Muscle of leg (tissue), 16 donors: Measurements from ENCODE around the gene ZFYVE9. TPM values are rescaled to one million over a fixed set of nuclear protein-coding genes. Genes with fewer than 3 reads are reported as not detected.
"Not testable (repeated sequence)": the region's sequence is repeated elsewhere in the genome, so short reads cannot be mapped to it uniquely, and the experiment has no call there.

Experiments
- DNase-seq: peaks from one replicate; pipeline ENCODE4 v3.0.0; 2013
- H3K27ac ChIP-seq: one replicate; pipeline ENCODE4 v1.5.1; 2013; ENCODE audit warnings: mild to moderate bottlenecking, low read length, control low read depth
- H3K27me3 ChIP-seq: one replicate; pipeline ENCODE4 v1.6.1; 2013; ENCODE audit warnings: low read length; ENCODE audit not compliant: control insufficient read depth, insufficient read depth
- H3K36me3 ChIP-seq: one replicate; pipeline ENCODE4 v1.6.1; 2013; ENCODE audit warnings: low read length; ENCODE audit not compliant: control insufficient read depth, insufficient read depth
- H3K4me1 ChIP-seq: one replicate; pipeline ENCODE4 v1.6.1; 2013; ENCODE audit warnings: low read length; ENCODE audit not compliant: control insufficient read depth, insufficient read depth
- H3K4me3 ChIP-seq: one replicate; pipeline ENCODE4 v1.5.1; 2013; ENCODE audit warnings: low read length, control low read depth
- H3K9me3 ChIP-seq: replicated peaks from 2 replicates; pipeline ENCODE4 v1.6.1; 2013; ENCODE audit warnings: low read depth, low read length; ENCODE audit not compliant: control insufficient read depth
- WGBS: methylation state at CpG from one replicate; pipeline ENCODE4 v1.1.5; 2013; ENCODE audit warnings: missing lambda C conversion rate; ENCODE audit not compliant: insufficient coverage; 5-methylcytosine and 5-hydroxymethylcytosine counted together
- long read RNA-seq, 11 donors: transcript quantifications; one replicate each; lab custom pipeline, GENCODE V29; 2026
- polyA plus RNA-seq, 8 donors: library from polyadenylated mRNA; unstranded; fragments of 120-200 nt; gene quantifications; one replicate each; pipeline versions ENCODE4 v1.2.1 to v1.2.3, GENCODE V29; 2013; ENCODE audit warnings: inconsistent platforms in 1 of 8, low replicate concordance in 1 of 8; ENCODE audit not compliant: insufficient read length in 8 of 8, insufficient read depth in 1 of 8
- total RNA-seq: library from RNA; stranded (reverse); fragments of 120-200 nt; gene quantifications from one replicate; pipeline ENCODE4 v1.2.4, GENCODE V29; 2013

ZFYVE9 gene, protein sequence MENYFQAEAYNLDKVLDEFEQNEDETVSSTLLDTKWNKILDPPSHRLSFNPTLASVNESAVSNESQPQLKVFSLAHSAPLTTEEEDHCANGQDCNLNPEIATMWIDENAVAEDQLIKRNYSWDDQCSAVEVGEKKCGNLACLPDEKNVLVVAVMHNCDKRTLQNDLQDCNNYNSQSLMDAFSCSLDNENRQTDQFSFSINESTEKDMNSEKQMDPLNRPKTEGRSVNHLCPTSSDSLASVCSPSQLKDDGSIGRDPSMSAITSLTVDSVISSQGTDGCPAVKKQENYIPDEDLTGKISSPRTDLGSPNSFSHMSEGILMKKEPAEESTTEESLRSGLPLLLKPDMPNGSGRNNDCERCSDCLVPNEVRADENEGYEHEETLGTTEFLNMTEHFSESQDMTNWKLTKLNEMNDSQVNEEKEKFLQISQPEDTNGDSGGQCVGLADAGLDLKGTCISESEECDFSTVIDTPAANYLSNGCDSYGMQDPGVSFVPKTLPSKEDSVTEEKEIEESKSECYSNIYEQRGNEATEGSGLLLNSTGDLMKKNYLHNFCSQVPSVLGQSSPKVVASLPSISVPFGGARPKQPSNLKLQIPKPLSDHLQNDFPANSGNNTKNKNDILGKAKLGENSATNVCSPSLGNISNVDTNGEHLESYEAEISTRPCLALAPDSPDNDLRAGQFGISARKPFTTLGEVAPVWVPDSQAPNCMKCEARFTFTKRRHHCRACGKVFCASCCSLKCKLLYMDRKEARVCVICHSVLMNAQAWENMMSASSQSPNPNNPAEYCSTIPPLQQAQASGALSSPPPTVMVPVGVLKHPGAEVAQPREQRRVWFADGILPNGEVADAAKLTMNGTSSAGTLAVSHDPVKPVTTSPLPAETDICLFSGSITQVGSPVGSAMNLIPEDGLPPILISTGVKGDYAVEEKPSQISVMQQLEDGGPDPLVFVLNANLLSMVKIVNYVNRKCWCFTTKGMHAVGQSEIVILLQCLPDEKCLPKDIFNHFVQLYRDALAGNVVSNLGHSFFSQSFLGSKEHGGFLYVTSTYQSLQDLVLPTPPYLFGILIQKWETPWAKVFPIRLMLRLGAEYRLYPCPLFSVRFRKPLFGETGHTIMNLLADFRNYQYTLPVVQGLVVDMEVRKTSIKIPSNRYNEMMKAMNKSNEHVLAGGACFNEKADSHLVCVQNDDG (N-terminal part only)
- total RNA-seq = 27.4 TPM
- polyA plus RNA-seq = 10 to 100 TPM; 13.7 to 23.4 (median 19.4) TPM
- long read RNA-seq, donor 1 = 0 reads
- long read RNA-seq, donor 2 = 0 reads
- long read RNA-seq, donor 3, full-length matches to known transcripts = 1 of 9 reads
- long read RNA-seq, donor 3, partial matches to known transcripts = 8 of 9 reads
- long read RNA-seq, donor 3, other reads (novel, unspliced or antisense) = 0 of 9 reads
- long read RNA-seq, donor 4, full-length matches to known transcripts = 2 of 2 reads
- long read RNA-seq, donor 4, partial matches to known transcripts = 0 of 2 reads
- long read RNA-seq, donor 4, other reads (novel, unspliced or antisense) = 0 of 2 reads
- long read RNA-seq, donor 5, full-length matches to known transcripts = 1 of 8 reads
- long read RNA-seq, donor 5, partial matches to known transcripts = 7 of 8 reads
- long read RNA-seq, donor 5, other reads (novel, unspliced or antisense) = 0 of 8 reads
- long read RNA-seq, donor 6, full-length matches to known transcripts = 1 of 6 reads
- long read RNA-seq, donor 6, partial matches to known transcripts = 5 of 6 reads
- long read RNA-seq, donor 6, other reads (novel, unspliced or antisense) = 0 of 6 reads
- long read RNA-seq, donor 7, partial matches to known transcripts = 8 of 8 reads
- long read RNA-seq, donor 7, other reads (novel, unspliced or antisense) = 0 of 8 reads
- long read RNA-seq, donor 8 = 0 reads
- long read RNA-seq, donor 9 = 0 reads
- long read RNA-seq, donor 10, full-length matches to known transcripts = 2 of 9 reads
- long read RNA-seq, donor 10, partial matches to known transcripts = 7 of 9 reads
- long read RNA-seq, donor 10, other reads (novel, unspliced or antisense) = 0 of 9 reads
- long read RNA-seq, donor 11 = 0 reads

DNA sequence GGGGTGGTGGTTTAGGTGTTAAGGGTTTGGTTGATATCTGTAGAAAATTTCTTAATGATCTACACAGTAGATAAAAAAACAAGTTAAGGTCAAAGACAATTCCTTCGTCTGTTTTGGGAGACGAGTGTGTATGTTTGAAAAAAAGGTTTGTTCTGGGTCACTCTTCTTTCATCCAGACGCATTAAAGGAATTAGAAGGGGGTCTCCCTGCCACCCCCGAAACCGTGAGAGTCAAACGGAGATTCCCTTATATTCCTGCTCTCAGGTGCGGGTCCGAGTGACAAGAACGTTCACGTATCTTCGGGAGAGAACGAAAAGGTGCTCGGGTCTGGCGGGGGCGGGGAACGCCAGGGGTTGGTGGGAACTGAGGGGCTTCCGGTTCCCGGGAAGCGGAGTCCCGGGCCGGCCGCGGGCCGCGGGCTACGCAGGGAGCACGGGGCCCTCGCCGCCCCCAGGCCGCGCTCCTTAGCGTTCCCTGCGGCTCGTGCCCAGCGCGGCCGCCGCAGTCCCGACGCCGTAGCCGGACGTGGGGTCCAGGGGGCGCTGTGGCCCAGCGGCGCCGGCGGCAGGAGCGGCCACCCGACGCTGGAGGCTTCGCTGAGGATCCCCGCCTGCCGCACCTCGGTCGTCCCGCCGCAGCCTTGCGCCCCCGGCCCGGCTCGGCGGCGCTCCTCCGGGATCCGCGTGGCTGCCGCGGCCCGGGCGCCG lies at the start of gene ZFYVE9:
ZFYVE9 (plus strand) TSS at position 577 of the 707 bp plus-strand sequence. CDS start 91,118 bp downstream, outside the sequence.
- Histone ChIP-seq H3K9me3 (no peaks in the 10 kb centered on the region), H3K4me3 (peak within 1 kb of the TSS; percentile 71), H3K36me3 (no peaks in the 10 kb centered on the region), H3K27me3 (no peaks in the 10 kb centered on the region), H3K4me1 (peaks cover 4% of the 10 kb centered on the region), H3K27ac (peak within 1 kb of the TSS; percentile 93)
- WGBS = 0% methylated on average over 67 of the region's 72 CpGs
- peak; percentile 91 for DNase-seq

- H3K4me3 ChIP-seq, H3K27ac ChIP-seq, H3K36me3 ChIP-seq, H3K9me3 ChIP-seq, H3K27me3 ChIP-seq, H3K4me1 ChIP-seq, DNase-seq: not testable (repeated sequence)
- WGBS = 83% methylated on average over 1 of the region's 7 CpGs
These were observed 47.6 kb upstream of the ZFYVE9 start for GRCh38 chr1:52094300-52094699.

DNA sequence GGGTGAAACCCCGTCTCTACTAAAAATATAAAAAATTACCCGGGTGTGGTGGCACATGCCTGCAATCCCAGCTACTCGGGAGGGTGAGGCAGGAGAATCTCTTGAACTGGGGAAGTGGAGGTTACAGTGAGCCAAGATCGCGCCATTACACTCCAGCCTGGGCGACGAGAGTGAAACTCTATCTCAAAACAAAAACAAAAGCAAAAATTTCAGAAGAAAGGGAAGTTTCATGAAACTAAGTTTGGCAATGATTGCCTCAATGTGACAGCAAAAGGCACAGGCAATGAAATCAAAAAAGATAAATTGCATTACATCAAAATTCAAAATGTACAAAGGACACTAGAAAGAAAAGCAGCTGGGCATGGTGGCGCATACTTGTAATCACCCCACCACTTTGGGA lies 45.7 kb upstream of the ZFYVE9 start:
- Histone ChIP-seq H3K4me1 (no peaks in the 10 kb centered on the region), H3K9me3 (peaks cover 3% of the 10 kb centered on the region), H3K4me3 (no peak overlapping the region), H3K27ac (no peak overlapping the region), H3K36me3 (no peaks in the 10 kb centered on the region), H3K27me3 (no peaks in the 10 kb centered on the region)
- DNase-seq = no peak
- WGBS = no CpG with 5 or more reads among the region's 8 CpGs

GRCh38 chr1:52098139-52098871 lies 43.6 kb upstream of the ZFYVE9 start:
- DNase-seq = no peak
- no peaks in the 10 kb centered on the region for H3K27me3 ChIP-seq
- no peak overlapping the region for H3K4me3 ChIP-seq
- H3K4me1 ChIP-seq = no peaks in the 10 kb centered on the region
- H3K27ac ChIP-seq = no peak overlapping the region
- H3K36me3 ChIP-seq = no peaks in the 10 kb centered on the region
- H3K9me3 ChIP-seq = peaks cover 3% of the 10 kb centered on the region
- 53% methylated on average over 5 of the region's 8 CpGs for WGBS

- no peak overlapping the region for H3K27ac ChIP-seq
- no CpG with 5 or more reads among the region's 1 CpG for WGBS
- no peaks in the 10 kb centered on the region for H3K27me3 ChIP-seq
- H3K36me3 ChIP-seq = no peaks in the 10 kb centered on the region
- H3K4me3 ChIP-seq = no peak overlapping the region
- no peaks in the 10 kb centered on the region for H3K9me3 ChIP-seq
- no peaks in the 10 kb centered on the region for H3K4me1 ChIP-seq
- DNase-seq = no peak
These were observed 39.4 kb upstream of the ZFYVE9 start for GRCh38 chr1:52102336-52103013.

GRCh38 chr1:52111492-52111891 lies 30.4 kb upstream of the ZFYVE9 start:
- no peaks in the 10 kb centered on the region for H3K9me3 ChIP-seq
- no peaks in the 10 kb centered on the region for H3K4me1 ChIP-seq
- DNase-seq = peak; percentile 11
- H3K27me3 ChIP-seq = no peaks in the 10 kb centered on the region
- H3K36me3 ChIP-seq = no peaks in the 10 kb centered on the region
- no peak overlapping the region for H3K4me3 ChIP-seq
- H3K27ac ChIP-seq = no peak overlapping the region

DNA sequence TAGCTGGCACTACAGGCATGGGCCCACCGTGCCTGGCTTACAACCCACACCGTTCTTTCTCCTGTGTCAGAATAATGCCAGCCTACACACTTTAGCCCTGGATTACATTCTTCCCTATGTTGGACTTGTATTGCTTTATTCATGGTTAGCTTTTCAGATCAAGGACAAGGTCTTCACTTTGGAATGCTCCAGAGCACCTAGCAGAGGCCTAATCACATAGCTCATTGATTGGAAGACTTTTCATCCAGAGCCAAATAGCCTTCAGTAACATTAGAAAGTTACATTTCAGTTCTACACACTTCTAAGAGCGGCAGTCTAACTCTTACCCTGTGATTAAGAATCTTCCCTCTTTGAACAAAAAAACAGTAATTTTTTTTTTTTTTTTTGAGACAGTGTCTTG lies 29.4 kb upstream of the ZFYVE9 start:
- H3K27ac ChIP-seq = no peak overlapping the region
- no peaks in the 10 kb centered on the region for H3K9me3 ChIP-seq
- no peak overlapping the region for H3K4me3 ChIP-seq
- DNase-seq = no peak
- no peaks in the 10 kb centered on the region for H3K36me3 ChIP-seq
- no peaks in the 10 kb centered on the region for H3K4me1 ChIP-seq
- no peaks in the 10 kb centered on the region for H3K27me3 ChIP-seq
- WGBS = 83% methylated on average over 1 of the region's 3 CpGs
